ENCODE results near the gene ZNF396. TPM values are rescaled to one million over a fixed set of nuclear protein-coding genes. Genes with fewer than 3 reads are reported as not detected.

ZNF396 gene
- polyA plus RNA-seq, 1 experiment: 1.1 TPM

- no peak for DNase-seq (ENCODE audit: low read depth, low spot score)
- TF ChIP-seq, protein P1, sequence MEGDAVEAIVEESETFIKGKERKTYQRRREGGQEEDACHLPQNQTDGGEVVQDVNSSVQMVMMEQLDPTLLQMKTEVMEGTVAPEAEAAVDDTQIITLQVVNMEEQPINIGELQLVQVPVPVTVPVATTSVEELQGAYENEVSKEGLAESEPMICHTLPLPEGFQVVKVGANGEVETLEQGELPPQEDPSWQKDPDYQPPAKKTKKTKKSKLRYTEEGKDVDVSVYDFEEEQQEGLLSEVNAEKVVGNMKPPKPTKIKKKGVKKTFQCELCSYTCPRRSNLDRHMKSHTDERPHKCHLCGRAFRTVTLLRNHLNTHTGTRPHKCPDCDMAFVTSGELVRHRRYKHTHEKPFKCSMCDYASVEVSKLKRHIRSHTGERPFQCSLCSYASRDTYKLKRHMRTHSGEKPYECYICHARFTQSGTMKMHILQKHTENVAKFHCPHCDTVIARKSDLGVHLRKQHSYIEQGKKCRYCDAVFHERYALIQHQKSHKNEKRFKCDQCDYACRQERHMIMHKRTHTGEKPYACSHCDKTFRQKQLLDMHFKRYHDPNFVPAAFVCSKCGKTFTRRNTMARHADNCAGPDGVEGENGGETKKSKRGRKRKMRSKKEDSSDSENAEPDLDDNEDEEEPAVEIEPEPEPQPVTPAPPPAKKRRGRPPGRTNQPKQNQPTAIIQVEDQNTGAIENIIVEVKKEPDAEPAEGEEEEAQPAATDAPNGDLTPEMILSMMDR (IDR thresholded peaks at IDR 0.05; ENCODE audit: low read depth, low read length): no peak
- CTCF ChIA-PET: interaction anchor here (1.0 kb wide), 1 partner anchor 9 kb away, joined by 4 read pairs; no protein-coding TSS in a partner anchor
- POLR2A ChIA-PET: no interaction called here
- no peak overlapping the region for H3K4me3 ChIP-seq (ENCODE audit: low read depth, low read length)
- H3K27ac ChIP-seq (ENCODE audit: low read depth, low read length): no peak overlapping the region
- peaks cover 4% of the 10 kb centered on the region for H3K27me3 ChIP-seq (ENCODE audit: control insufficient read depth, insufficient read depth, low read length)
- H3K9me3 ChIP-seq (ENCODE audit: control insufficient read depth, insufficient read depth, low read length): no peaks in the 10 kb centered on the region
Observed at GRCh38 chr18:35417223-35417622, 40.1 kb upstream of the ZNF396 start.

GRCh38 chr18:35415511-35416073 is 38.5 kb upstream of the ZNF396 start:
- no peak overlapping the region for H3K4me3 ChIP-seq (ENCODE audit: low read depth, low read length)
- ChIA-PET CTCF (no interaction called here), POLR2A (no interaction called here)
- no peaks in the 10 kb centered on the region for H3K9me3 ChIP-seq (ENCODE audit: control insufficient read depth, insufficient read depth, low read length)
- no peak overlapping the region for H3K27ac ChIP-seq (ENCODE audit: low read depth, low read length)
- DNase-seq (ENCODE audit: low read depth, low spot score): no peak
- peaks cover 2% of the 10 kb centered on the region for H3K27me3 ChIP-seq (ENCODE audit: control insufficient read depth, insufficient read depth, low read length)
- TF ChIP-seq, protein P1 (IDR thresholded peaks at IDR 0.05; ENCODE audit: low read depth, low read length): no peak

- no peak overlapping the region for H3K4me3 ChIP-seq (ENCODE audit: low read depth, low read length)
- H3K9me3 ChIP-seq (ENCODE audit: control insufficient read depth, insufficient read depth, low read length): no peaks in the 10 kb centered on the region
- no peak overlapping the region for H3K27ac ChIP-seq (ENCODE audit: low read depth, low read length)
- POLR2A ChIA-PET: no interaction called here
- CTCF ChIA-PET: interaction anchor here (0.7 to 0.9 kb wide), 2 partner anchors 19 to 167 kb away, joined by 3 to 6 read pairs; no protein-coding TSS in a partner anchor
- H3K27me3 ChIP-seq (ENCODE audit: control insufficient read depth, insufficient read depth, low read length): no peaks in the 10 kb centered on the region
- TF ChIP-seq, protein P1 (IDR thresholded peaks at IDR 0.05; ENCODE audit: low read depth, low read length): no peak
- DNase-seq (ENCODE audit: low read depth, low spot score): no peak
Observed at GRCh38 chr18:35413163-35413511, 36.0 kb upstream of the ZNF396 start.

DNA sequence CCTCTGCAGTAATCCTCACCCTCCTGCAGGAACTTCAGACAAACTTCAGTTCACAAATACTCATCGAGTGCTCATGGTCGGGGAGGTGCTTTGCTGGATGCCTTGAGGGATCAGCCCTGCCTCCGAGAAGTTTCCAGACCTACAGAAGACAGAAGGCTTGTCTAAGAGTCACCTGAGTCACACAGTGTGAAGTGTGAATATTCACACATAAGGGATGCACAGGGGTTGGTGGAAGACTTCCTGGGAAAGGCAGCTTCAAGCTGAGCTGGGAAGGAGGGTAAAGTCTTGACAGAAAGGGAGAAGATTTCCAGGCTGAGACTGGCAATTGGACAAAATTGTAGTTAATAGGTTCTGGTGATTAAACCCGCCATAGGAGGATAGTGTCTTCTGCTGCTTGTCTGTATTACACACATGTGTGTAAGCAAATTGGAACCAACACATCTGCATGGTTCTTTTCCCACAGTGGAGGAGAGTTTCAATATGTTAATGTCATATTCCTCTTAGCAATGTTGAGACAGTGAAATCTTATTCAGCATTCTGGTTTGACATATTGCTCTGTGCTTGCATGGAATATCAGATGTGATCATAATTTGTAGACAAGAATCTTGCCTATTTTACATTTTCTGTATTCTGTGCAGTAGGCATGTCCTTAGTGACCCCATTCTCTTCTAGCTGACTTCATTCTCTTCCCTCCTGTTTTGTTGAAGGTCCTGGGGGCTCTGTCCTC is 34.7 kb upstream of the ZNF396 start:
- TF ChIP-seq, protein P1 (IDR thresholded peaks at IDR 0.05; ENCODE audit: low read depth, low read length): no peak
- Histone ChIP-seq H3K27ac (ENCODE audit: low read depth, low read length) (no peak overlapping the region), H3K9me3 (ENCODE audit: control insufficient read depth, insufficient read depth, low read length) (no peaks in the 10 kb centered on the region), H3K27me3 (ENCODE audit: control insufficient read depth, insufficient read depth, low read length) (no peaks in the 10 kb centered on the region), H3K4me3 (ENCODE audit: low read depth, low read length) (no peak overlapping the region)
- ChIA-PET POLR2A (no interaction called here), CTCF (no interaction called here)
- no peak for DNase-seq (ENCODE audit: low read depth, low spot score)

GRCh38 chr18:35410561-35410960 is 33.4 kb upstream of the ZNF396 start:
- Histone ChIP-seq H3K9me3 (ENCODE audit: control insufficient read depth, insufficient read depth, low read length) (no peaks in the 10 kb centered on the region), H3K4me3 (ENCODE audit: low read depth, low read length) (no peak overlapping the region), H3K27ac (ENCODE audit: low read depth, low read length) (no peak overlapping the region), H3K27me3 (ENCODE audit: control insufficient read depth, insufficient read depth, low read length) (no peaks in the 10 kb centered on the region)
- TF ChIP-seq, protein P1 (IDR thresholded peaks at IDR 0.05; ENCODE audit: low read depth, low read length): no peak
- DNase-seq (ENCODE audit: low read depth, low spot score): no peak
- ChIA-PET CTCF (no interaction called here), POLR2A (no interaction called here)
